ENCODE results near the gene PLXNA4.

Gene PLXNA4

GRCh38 chr7:132584796-132585494, 8.7 kb upstream of the PLXNA4 start:
- no peak for DNase-seq

GRCh38 chr7:132581431-132581830, 5.2 kb upstream of the PLXNA4 start:
- no peak for DNase-seq

GRCh38 chr7:132580717-132581285, 4.5 kb upstream of the PLXNA4 start:
- DNase-seq: peak; percentile 57

- no peak for DNase-seq
Measured at GRCh38 chr7:132580277-132580676, 4.0 kb upstream of the PLXNA4 start.

GRCh38 chr7:132579260-132579899, 3.1 kb upstream of the PLXNA4 start:
- no peak for DNase-seq

GRCh38 chr7:132578826-132579225, 2.6 kb upstream of the PLXNA4 start:
- no peak for DNase-seq

GRCh38 chr7:132578050-132578370, 1.7 kb upstream of the PLXNA4 start:
- no peak for DNase-seq

- DNase-seq: peak; percentile 20
Measured at GRCh38 chr7:132577206-132578049, 1.2 kb upstream of the PLXNA4 start.

GRCh38 chr7:132576721-132577085, 433 bp upstream of the PLXNA4 start:
- no peak for DNase-seq

GRCh38 chr7:132575419-132575981, 770 bp downstream of the PLXNA4 start:
- peak; percentile 22 for DNase-seq

GRCh38 chr7:132574223-132574622, 2.0 kb downstream of the PLXNA4 start:
- no peak for DNase-seq

GRCh38 chr7:132573251-132573955, 2.9 kb downstream of the PLXNA4 start:
- DNase-seq: no peak

- DNase-seq: no peak
Measured at GRCh38 chr7:132572526-132572925, 3.7 kb downstream of the PLXNA4 start.

- DNase-seq: no peak
Measured at GRCh38 chr7:132571970-132572369, 4.3 kb downstream of the PLXNA4 start.

GRCh38 chr7:132569884-132570614, 6.2 kb downstream of the PLXNA4 start:
- DNase-seq: no peak

GRCh38 chr7:132568962-132569361, 7.3 kb downstream of the PLXNA4 start:
- DNase-seq: no peak

- DNase-seq: no peak
Measured at GRCh38 chr7:132565885-132566284, 10.4 kb downstream of the PLXNA4 start.

GRCh38 chr7:132565441-132565840, 10.8 kb downstream of the PLXNA4 start:
- DNase-seq: no peak

GRCh38 chr7:132564849-132565248, 11.4 kb downstream of the PLXNA4 start:
- no peak for DNase-seq

GRCh38 chr7:132564090-132564489, 12.2 kb downstream of the PLXNA4 start:
- DNase-seq: no peak

GRCh38 chr7:132562690-132563089, 13.6 kb downstream of the PLXNA4 start:
- DNase-seq: no peak

GRCh38 chr7:132561763-132562162, 14.5 kb downstream of the PLXNA4 start:
- DNase-seq: no peak
